OCI-LY7 (cell line): ENCODE results near the gene ACER1. TPM values are rescaled to one million over a fixed set of nuclear protein-coding genes. Genes with fewer than 3 reads are reported as not detected.

ENCODE experiments used
- BruUV-seq: library from RNA; stranded (reverse); fragments of 400-500 nt; replicated peaks from 2 replicates; lab custom pipeline; 2021; lab: Mats Ljungman, UMichigan
- CTCF ChIA-PET: fragments of 300-600 bp; sonication (Branson Sonifier 250); formaldehyde crosslinking; loops from one replicate; lab custom pipeline; 2022; ENCODE audit warnings: antibody characterized with exemption; ENCODE audit not compliant: unreplicated experiment; lab: Charles Lee
- POLR2A ChIA-PET: fragments of 300-600 bp; sonication (Branson Sonifier 250); formaldehyde crosslinking; loops from one replicate; lab custom pipeline; 2022; ENCODE audit warnings: antibody characterized with exemption; lab: Charles Lee
- DNase-seq: peaks from one replicate; pipeline ENCODE4 v3.0.0-alpha.2; 2015; ENCODE audit warnings: low spot score
- H2AFZ ChIP-seq: fragments of 200-600 bp; sonication (generic), shearing (Covaris generic); 2 replicates; pipeline ENCODE4 v1.6.1; 2014; ENCODE audit warnings: mild to moderate bottlenecking, antibody characterized with exemption, low read length, moderate library complexity
- H3K27ac ChIP-seq: fragments of 200-600 bp; sonication (generic); 2 replicates; pipeline ENCODE4 v1.5.1; 2014; ENCODE audit warnings: mixed run types, low read depth, mild to moderate bottlenecking, moderate library complexity, low read length, inconsistent platforms; ENCODE audit not compliant: poor library complexity, severe bottlenecking
- H3K36me3 ChIP-seq: fragments of 200-600 bp; sonication (generic); 2 replicates; pipeline ENCODE4 v1.6.1; 2014; ENCODE audit warnings: mild to moderate bottlenecking, antibody characterized with exemption, low read length, moderate library complexity, mixed read lengths; ENCODE audit not compliant: insufficient read depth
- H3K4me1 ChIP-seq: fragments of 200-600 bp; sonication (generic); 2 replicates; pipeline ENCODE4 v1.5.1; 2014; ENCODE audit warnings: mild to moderate bottlenecking, low read length; ENCODE audit not compliant: insufficient read depth, poor library complexity, severe bottlenecking
- H3K4me2 ChIP-seq: fragments of 200-600 bp; sonication (generic); 2 replicates; pipeline ENCODE4 v1.6.1; 2014; ENCODE audit warnings: mild to moderate bottlenecking, low read length
- H3K4me3 ChIP-seq: fragments of 200-600 bp; sonication (generic); 2 replicates; pipeline ENCODE4 v1.5.1; 2014; ENCODE audit warnings: mild to moderate bottlenecking, low read depth, low read length; ENCODE audit not compliant: poor library complexity, severe bottlenecking
- H3K79me2 ChIP-seq: fragments of 200-600 bp; sonication (generic); 2 replicates; pipeline ENCODE4 v1.6.1; 2016; ENCODE audit warnings: low read depth, mild to moderate bottlenecking, low read length, moderate library complexity, mixed read lengths; ENCODE audit not compliant: insufficient read depth
- H3K9me2 ChIP-seq: fragments of 200-600 bp; sonication (generic); 2 replicates; pipeline ENCODE4 v1.6.1; 2016; ENCODE audit warnings: mild to moderate bottlenecking, low read length, mixed read lengths; ENCODE audit not compliant: insufficient read depth
- H3K9me3 ChIP-seq: fragments of 200-600 bp; sonication (generic); 2 replicates; pipeline ENCODE4 v1.6.1; 2014; ENCODE audit warnings: mild to moderate bottlenecking, mixed run types, low read length, mixed read lengths
- H4K20me1 ChIP-seq: fragments of 200-600 bp; sonication (generic); 2 replicates; pipeline ENCODE4 v1.6.1; 2014; ENCODE audit warnings: mild to moderate bottlenecking, antibody characterized with exemption, low read length, moderate library complexity, mixed read lengths; ENCODE audit not compliant: insufficient read depth
- EZH2phosphoT487 ChIP-seq: fragments of 200-600 bp; sonication (generic); IDR thresholded peaks from 2 replicates; pipeline ENCODE4 v1.6.1; 2018; ENCODE audit warnings: low read depth, borderline replicate concordance, mild to moderate bottlenecking, mixed run types, antibody characterized with exemption, low read length, moderate library complexity, mixed read lengths
- intact Hi-C: fragments of 100-400 bp; cut with micrococcal nuclease; formaldehyde crosslinking; loops from one replicate; pipeline ENCODE4 v1.10.0; 2022; ENCODE audit not compliant: unreplicated experiment
- total RNA-seq, 2 experiments: library from RNA; depleted of rRNA in 1 of 2; stranded (reverse); fragments of >200 nt in 1 of 2; shearing (Covaris generic) in 1 of 2; gene quantifications; 2 replicates each; pipeline ENCODE4 v1.2.3, GENCODE V29; 2014 to 2022
- TF ChIP-seq, protein P1 (sequence below): fragments of 200-600 bp; sonication (generic); conservative IDR thresholded peaks from 2 replicates; pipeline ENCODE4 v1.5.1; 2014; ENCODE audit warnings: mild to moderate bottlenecking, antibody characterized with exemption, low read length, moderate library complexity, mixed read lengths

The ACER1 gene
- total RNA-seq, 2 experiments from 2014 or later: not detected

DNA sequence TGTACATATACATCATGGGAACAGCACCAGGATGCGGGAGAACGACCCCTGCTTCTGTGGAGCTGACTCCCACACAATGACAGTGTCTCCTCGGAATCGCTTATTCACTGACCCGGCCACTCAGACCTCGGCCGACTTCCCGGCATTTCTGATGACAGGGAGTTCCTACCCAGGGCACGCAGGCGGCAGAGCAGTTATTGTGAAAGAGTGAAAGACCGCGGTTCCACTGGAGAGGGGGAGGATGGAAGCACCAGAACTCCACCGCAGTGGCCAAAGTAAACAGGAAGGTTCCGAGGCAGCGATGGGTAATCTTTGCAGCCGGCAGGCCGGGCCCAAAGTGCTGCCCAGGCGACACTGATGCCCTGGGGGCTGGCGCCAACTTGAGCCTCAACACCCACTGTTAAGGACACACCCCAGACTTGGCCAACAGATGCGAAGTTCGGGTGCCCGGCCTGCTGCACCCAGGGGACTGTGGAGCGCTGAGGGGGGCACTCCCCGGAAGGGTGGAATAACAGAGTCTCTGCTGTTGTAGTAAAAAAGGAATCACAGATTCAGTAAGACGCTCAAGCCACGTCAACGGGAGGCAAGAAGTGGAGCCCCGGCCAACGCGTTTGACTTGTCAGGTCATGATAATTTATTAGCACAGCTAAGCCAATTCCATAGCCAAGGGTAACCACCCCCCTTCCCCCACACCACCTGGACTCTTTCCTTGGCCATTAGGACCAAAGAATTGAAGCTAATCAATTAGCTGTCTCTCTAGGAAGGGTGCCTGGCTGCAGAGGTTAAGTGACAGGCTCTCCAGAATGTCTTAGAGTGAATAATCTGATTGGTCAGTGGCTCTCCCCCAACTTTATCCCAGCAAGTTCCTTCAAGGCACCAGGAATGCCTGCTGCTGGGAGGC is 59.5 kb downstream of the ACER1 start:
- Histone ChIP-seq H4K20me1 (peaks cover 17% of the 10 kb centered on the region), H3K79me2 (peaks cover 68% of the 10 kb centered on the region), H3K9me3 (no peaks in the 10 kb centered on the region), H3K4me2 (no peak overlapping the region), H3K4me3 (no peak overlapping the region), H3K9me2 (no peaks in the 10 kb centered on the region), H3K27ac (no peak overlapping the region), H2AFZ (no peak overlapping the region), H3K4me1 (peaks cover 23% of the 10 kb centered on the region), H3K36me3 (peaks cover 39% of the 10 kb centered on the region; the same call in 1 of the 2 replicates)
- ChIA-PET POLR2A (no interaction called here), CTCF (no interaction called here)
- intact Hi-C loops: no loop called here
- BruUV-seq: no TSS peak
- no peak for DNase-seq
- TF ChIP-seq, protein P1, sequence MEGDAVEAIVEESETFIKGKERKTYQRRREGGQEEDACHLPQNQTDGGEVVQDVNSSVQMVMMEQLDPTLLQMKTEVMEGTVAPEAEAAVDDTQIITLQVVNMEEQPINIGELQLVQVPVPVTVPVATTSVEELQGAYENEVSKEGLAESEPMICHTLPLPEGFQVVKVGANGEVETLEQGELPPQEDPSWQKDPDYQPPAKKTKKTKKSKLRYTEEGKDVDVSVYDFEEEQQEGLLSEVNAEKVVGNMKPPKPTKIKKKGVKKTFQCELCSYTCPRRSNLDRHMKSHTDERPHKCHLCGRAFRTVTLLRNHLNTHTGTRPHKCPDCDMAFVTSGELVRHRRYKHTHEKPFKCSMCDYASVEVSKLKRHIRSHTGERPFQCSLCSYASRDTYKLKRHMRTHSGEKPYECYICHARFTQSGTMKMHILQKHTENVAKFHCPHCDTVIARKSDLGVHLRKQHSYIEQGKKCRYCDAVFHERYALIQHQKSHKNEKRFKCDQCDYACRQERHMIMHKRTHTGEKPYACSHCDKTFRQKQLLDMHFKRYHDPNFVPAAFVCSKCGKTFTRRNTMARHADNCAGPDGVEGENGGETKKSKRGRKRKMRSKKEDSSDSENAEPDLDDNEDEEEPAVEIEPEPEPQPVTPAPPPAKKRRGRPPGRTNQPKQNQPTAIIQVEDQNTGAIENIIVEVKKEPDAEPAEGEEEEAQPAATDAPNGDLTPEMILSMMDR: no peak
- no peak for TF ChIP-seq EZH2phosphoT487

DNA sequence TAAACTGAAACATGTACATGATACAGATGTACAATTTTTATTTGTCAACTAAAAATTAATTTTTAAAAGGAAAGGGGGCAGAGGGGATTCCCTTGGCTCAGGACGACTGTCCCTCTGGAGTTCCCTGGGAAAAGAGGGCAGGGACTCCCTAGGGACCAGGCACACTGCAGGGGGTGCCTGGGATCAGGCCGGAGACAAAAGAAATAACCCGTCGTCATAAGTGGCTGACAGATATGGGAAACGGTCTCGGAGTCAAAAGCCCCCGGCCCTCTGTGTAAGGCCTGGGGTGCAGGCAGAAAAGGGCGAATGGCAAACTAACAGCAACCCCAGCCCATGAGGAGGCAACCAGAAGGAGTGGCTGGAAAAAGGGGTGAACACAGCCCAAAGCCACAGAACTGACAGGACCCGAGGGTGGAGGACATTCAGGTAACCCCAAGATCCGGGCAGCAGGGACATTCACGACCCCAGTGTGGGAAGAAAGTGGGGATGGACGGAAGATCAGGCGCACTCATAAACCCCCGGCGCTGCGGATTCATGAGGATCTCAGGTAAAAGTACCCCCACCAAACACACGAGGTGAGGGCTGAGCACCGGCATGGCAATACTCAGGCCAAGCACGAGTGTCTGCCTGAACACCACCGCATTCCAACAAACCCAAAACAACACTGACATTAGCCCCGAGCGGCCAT is 60.4 kb downstream of the ACER1 start:
- intact Hi-C loops: no loop called here
- ChIA-PET CTCF (no interaction called here), POLR2A (no interaction called here)
- Histone ChIP-seq H3K9me3 (no peaks in the 10 kb centered on the region), H2AFZ (no peak overlapping the region), H3K27ac (no peak overlapping the region), H3K4me1 (peaks cover 14% of the 10 kb centered on the region), H3K9me2 (no peaks in the 10 kb centered on the region), H4K20me1 (peaks cover 8% of the 10 kb centered on the region), H3K36me3 (peaks cover 46% of the 10 kb centered on the region; the same call in 1 of the 2 replicates), H3K4me3 (no peak overlapping the region), H3K79me2 (peaks cover 59% of the 10 kb centered on the region), H3K4me2 (no peak overlapping the region)
- TF ChIP-seq, protein P1: no peak
- no peak for TF ChIP-seq EZH2phosphoT487
- BruUV-seq: no TSS peak
- DNase-seq: no peak
